Rectal smooth muscle tissue (tissue), 1 donor: ENCODE data around the gene NF1.
"Not testable (repeated sequence)": the region's sequence is repeated elsewhere in the genome, so short reads cannot be mapped to it uniquely, and the experiment has no call there.

Experiments
- H3K27ac ChIP-seq: one replicate; pipeline ENCODE4 v1.7.0; 2013; ENCODE audit warnings: low read depth, low read length, inconsistent platforms
- H3K27me3 ChIP-seq: one replicate; pipeline ENCODE4 v1.7.0; 2013; ENCODE audit warnings: low read length; ENCODE audit not compliant: control insufficient read depth, insufficient read depth
- H3K36me3 ChIP-seq: one replicate; pipeline ENCODE4 v1.7.0; 2013; ENCODE audit warnings: low read length; ENCODE audit not compliant: control insufficient read depth, insufficient read depth
- H3K4me1 ChIP-seq: one replicate; pipeline ENCODE4 v1.7.0; 2013; ENCODE audit warnings: low read length; ENCODE audit not compliant: control insufficient read depth, insufficient read depth
- H3K4me3 ChIP-seq: one replicate; pipeline ENCODE4 v1.7.0; 2013; ENCODE audit warnings: low read length
- H3K9ac ChIP-seq: one replicate; pipeline ENCODE4 v1.7.0; 2013; ENCODE audit warnings: low read length

Gene NF1

DNA sequence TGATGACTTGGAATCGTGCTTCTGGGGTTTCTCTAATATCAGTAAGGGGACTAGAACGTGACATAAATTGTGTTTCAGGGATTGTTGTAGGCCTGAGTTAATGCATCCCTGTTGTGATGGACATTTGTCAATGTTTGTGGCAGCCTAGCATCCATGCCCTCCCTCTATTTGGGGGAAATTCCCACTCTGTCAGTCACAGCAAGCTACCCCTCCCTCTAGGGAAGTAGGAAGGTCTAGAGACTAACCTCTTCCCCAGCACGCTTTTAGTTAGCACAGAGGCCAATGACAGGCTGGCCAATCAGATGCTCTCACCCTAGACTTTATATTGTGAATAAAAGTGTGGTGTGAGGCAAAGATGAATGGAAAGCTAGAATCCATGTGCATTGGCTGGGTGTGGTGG, 32.4 kb upstream of the NF1 start:
- Histone ChIP-seq H3K36me3 (no peaks in the 10 kb centered on the region), H3K27me3 (no peaks in the 10 kb centered on the region), H3K27ac (no peak overlapping the region), H3K4me3 (no peak overlapping the region), H3K9ac (no peak overlapping the region), H3K4me1 (no peaks in the 10 kb centered on the region)

DNA sequence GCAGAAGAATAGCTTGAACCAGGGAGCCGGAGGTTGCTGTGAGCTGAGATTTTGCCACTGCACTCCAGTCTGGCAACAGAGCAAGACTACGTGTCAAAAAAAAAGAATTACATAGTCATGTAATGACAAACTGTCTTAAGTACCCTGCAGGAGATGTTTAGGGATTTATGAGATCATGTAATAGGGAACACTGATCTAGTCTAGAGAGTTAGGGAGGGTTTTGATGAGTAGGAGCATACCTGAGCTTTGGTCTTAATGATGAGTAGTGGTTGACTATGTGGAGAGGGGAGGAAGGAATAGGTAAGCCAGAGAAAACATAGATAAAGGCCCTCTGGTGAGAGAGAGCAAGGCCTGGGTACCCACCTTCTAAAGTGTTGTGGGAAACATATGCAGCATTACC, 30.1 kb upstream of the NF1 start:
- H3K27me3 ChIP-seq = no peaks in the 10 kb centered on the region
- H3K4me1 ChIP-seq = no peaks in the 10 kb centered on the region
- no peak overlapping the region for H3K9ac ChIP-seq
- no peak overlapping the region for H3K27ac ChIP-seq
- no peaks in the 10 kb centered on the region for H3K36me3 ChIP-seq
- H3K4me3 ChIP-seq = no peak overlapping the region

DNA sequence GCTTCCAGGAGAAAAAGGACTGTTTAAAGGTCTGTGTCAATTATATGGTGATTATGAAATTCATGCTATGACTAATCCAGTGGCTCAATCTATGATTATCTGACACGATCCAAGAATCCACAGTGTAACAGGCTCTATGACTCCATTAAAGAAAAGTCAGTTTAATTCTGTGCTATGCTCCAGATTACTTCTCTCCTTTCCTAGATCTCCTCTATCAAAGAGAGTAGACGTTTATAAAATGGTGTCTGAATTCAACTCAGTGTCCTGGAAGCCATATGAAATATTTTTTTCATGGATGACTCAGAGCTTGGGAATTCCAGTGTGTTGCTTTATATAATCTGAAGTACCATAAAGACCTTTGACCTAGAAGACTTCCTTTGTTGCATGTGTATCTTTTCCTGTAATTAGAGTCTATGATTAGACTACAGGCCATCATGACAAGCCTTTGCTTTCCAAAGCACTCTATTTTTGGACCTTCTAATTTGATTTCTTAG, 27.0 kb upstream of the NF1 start:
- H3K36me3 ChIP-seq = no peaks in the 10 kb centered on the region
- H3K27ac ChIP-seq = no peak overlapping the region
- no peak overlapping the region for H3K9ac ChIP-seq
- no peak overlapping the region for H3K4me3 ChIP-seq
- H3K4me1 ChIP-seq = no peaks in the 10 kb centered on the region
- H3K27me3 ChIP-seq = no peaks in the 10 kb centered on the region

DNA sequence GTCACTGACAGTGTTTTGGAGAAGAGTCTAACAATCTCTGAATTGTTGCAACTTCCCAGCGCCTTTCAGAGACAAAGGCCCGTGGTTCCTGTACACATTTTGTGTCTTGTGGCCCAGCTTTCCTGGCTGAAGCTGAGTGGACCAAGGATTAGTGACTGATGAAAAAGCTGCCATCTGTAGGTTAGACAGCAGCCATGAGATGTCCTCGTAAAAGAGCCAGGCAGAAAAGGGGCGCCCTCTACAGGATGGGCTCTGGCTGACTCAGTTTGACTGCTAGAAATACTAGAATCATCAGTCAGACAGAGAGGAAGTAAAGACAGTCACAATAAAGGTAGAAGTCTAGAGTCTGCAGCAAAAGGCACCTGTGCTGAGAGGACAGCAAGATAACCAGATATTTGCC, 26.5 kb upstream of the NF1 start:
- H3K9ac ChIP-seq = no peak overlapping the region
- no peaks in the 10 kb centered on the region for H3K36me3 ChIP-seq
- no peaks in the 10 kb centered on the region for H3K27me3 ChIP-seq
- H3K4me3 ChIP-seq = no peak overlapping the region
- peak overlapping the region; percentile 7 for H3K27ac ChIP-seq
- no peaks in the 10 kb centered on the region for H3K4me1 ChIP-seq

DNA sequence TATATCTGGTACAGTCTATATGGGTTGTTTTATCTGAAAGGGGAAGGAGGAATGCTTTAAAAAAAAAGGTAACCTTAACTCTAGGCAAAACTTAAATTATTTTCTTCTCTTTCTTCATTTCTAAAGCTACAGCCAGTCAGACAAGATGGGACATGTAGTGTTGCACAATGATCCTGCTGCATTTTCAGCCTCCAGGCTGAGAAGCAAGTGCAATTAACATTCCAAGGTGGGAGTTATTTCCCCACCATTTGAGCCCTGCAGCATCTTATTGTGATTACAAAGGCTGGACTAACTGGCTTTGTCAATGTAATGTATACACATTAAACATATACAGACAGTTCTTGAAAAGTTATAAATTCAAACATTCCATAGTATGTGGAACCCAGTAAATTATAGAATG, 22.6 kb upstream of the NF1 start:
- no peak overlapping the region for H3K9ac ChIP-seq
- no peaks in the 10 kb centered on the region for H3K4me1 ChIP-seq
- no peak overlapping the region for H3K4me3 ChIP-seq
- H3K27me3 ChIP-seq = no peaks in the 10 kb centered on the region
- no peak overlapping the region for H3K27ac ChIP-seq
- H3K36me3 ChIP-seq = no peaks in the 10 kb centered on the region

DNA sequence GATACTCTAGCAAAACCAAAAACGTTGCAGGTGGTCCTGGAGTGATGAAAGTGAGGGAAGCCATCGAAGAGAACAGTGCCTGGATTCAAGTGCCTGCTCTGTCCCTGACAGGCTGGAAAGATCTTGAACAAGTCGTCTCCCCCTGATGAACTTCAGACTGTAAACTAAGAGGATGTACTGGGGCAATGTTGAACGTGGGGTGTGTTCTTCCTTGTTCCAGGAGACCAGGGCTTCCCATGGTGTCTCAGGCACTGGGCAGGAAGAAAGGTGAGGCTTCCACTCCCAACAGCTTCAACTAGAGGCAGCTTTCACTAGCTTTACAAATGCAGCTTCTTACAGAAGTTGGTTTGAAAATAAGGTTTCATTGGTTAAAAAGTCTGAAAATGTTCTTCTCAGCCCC, 21.4 kb upstream of the NF1 start:
- Histone ChIP-seq H3K4me3 (no peak overlapping the region), H3K9ac (no peak overlapping the region), H3K4me1 (no peaks in the 10 kb centered on the region), H3K27ac (no peak overlapping the region), H3K36me3 (no peaks in the 10 kb centered on the region), H3K27me3 (no peaks in the 10 kb centered on the region)

DNA sequence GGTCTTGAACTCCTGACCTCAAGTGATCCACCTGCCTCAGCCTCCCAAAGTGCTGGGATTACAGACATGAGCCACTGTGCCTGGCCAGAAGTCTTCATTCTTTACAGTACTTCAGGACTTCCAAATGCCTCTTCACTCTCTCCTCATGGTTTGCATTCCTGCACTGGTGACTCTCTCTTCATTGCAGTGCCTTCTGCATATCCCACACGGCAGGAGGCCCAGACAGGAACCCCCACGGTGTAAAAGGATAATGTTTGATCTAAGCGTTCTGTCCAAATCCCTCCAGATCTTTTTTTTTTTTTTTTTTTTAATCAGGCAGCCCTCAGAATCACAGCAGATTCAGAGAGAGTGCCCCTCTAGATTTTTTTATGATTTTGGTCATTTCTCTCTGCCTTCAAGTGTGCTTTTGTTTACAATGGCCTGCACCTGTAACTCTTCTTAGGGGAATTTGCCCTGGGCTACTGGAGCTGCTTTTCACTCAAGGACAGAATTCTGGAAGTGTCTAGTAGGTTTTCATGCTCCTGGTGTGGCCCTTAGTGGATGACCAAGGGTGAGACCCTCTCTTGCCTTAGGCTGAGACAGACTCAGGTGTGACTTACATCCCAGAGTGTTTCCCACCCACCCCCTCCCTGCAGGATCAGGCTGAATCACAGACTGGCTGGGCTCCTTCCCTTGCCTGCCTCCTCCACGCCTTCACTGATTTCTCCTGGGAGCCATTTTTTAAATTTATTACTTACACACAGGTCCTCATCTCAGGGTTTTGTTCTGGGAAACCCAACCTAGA, 19.8 kb upstream of the NF1 start:
- no peaks in the 10 kb centered on the region for H3K27me3 ChIP-seq
- no peaks in the 10 kb centered on the region for H3K36me3 ChIP-seq
- H3K4me1 ChIP-seq = no peaks in the 10 kb centered on the region
- no peak overlapping the region for H3K4me3 ChIP-seq
- H3K27ac ChIP-seq = no peak overlapping the region
- H3K9ac ChIP-seq = no peak overlapping the region

DNA sequence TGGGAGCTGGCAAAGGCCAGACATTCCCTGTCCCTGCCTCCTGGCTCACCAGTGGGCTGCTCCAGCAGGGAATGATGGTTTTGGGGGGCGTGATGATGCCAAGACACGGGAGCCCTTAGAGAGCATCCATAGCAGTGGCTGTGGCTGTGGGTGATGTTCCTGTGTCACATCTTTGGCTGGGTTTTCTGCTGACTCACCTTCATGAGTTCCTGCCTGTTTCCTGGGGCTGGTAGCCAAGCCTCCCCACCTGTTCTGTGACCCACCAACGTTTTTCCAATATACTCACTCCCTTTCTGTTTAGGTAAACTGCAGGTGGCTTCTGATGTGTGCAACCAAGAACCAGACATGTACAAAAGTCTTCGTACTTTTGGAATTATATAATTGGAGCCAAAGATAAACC, 16.5 kb upstream of the NF1 start:
- no peaks in the 10 kb centered on the region for H3K27me3 ChIP-seq

DNA sequence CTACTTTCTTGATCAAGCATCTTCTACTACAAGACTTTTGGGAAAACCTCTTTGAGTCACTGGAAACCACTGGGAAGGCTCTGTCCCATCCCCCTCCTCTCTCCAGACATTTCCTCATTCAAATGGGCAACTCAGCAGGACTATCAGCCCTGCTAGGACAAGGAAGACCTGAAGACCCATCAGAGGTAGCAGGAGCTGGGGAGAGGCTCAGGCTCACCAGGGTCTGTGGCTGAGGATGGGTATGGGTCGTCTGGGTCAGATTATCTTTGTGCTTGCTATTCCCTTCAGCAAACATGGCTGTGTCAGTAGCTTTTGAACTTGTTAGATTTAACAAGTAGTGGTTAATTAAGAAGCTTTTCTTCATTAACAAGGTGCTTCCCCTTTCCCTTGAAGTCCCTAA, 15.0 kb upstream of the NF1 start:
- no peaks in the 10 kb centered on the region for H3K4me1 ChIP-seq
- H3K27ac ChIP-seq = no peak overlapping the region
- H3K27me3 ChIP-seq = no peaks in the 10 kb centered on the region
- no peaks in the 10 kb centered on the region for H3K36me3 ChIP-seq
- no peak overlapping the region for H3K9ac ChIP-seq
- no peak overlapping the region for H3K4me3 ChIP-seq

More for the DNA sequence above, 16.5 kb upstream of the NF1 start:
- Histone ChIP-seq H3K4me3 (no peak overlapping the region), H3K27ac (no peak overlapping the region), H3K4me1 (no peaks in the 10 kb centered on the region), H3K36me3 (no peaks in the 10 kb centered on the region), H3K9ac (no peak overlapping the region)

DNA sequence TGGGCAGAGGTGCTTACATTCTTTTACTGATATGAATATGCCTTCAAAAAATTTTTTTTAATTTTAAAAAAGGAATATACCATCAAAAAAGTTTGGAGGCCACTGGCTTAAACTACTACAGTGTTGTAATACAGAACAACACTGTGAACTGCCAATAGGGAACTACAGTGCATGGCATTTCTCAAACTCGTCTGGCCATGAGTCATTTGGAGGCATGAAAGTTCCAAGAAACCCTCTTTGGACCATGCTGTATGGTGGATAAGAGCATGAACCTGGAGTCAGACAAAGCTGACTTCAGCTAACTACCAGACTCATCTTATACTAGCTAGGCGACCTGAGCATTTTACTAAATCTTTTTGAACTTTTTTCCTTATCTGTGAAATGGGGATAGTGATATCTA, 9.2 kb upstream of the NF1 start:
- Histone ChIP-seq H3K36me3 (no peaks in the 10 kb centered on the region), H3K9ac (no peak overlapping the region), H3K4me1 (no peaks in the 10 kb centered on the region), H3K4me3 (no peak overlapping the region), H3K27ac (no peak overlapping the region), H3K27me3 (no peaks in the 10 kb centered on the region)

DNA sequence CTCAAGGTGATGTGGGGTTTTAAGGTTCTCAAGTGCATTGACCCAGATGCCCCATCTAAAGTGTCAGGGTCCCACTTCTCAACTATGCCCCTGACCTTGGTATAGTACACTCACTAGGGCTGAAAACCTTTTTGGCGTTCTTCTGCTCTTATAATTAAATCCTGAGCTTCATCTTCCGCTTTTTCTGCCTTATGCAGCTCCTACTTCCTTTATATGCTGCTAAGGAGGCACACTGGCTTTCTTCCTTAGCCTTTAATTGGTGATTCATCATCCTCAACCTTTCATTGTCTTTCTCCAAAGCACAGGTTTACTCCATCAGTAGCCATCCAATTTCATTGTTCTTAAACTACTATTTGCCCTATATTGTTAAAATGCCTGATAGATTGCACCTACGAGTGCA, 5.3 kb upstream of the NF1 start:
- no peak overlapping the region for H3K4me3 ChIP-seq
- H3K27me3 ChIP-seq = no peaks in the 10 kb centered on the region
- H3K4me1 ChIP-seq = no peaks in the 10 kb centered on the region
- H3K36me3 ChIP-seq = no peaks in the 10 kb centered on the region
- H3K9ac ChIP-seq = no peak overlapping the region
- H3K27ac ChIP-seq = no peak overlapping the region

DNA sequence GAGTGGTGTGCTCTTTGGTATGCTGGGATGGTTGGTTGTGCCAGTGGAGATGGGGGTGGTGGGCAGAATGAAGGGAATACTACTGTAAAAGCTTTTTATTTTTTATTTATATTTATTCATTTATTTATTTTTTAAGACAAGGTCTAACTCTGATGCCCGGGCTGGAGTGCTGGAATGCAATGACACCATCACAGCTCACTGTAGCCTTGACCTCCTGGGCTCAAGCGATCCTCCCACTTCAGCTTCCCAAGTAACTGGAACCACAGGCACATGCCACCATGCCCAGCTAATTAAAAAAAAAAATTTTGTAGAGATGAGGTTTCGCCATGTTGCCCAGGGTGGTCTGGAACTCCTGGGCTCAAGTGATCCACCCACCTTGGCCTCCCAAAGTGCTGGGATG, 4.1 kb upstream of the NF1 start:
- not testable (repeated sequence) for H3K4me3 ChIP-seq, H3K4me1 ChIP-seq, H3K36me3 ChIP-seq, H3K9ac ChIP-seq, H3K27ac ChIP-seq, H3K27me3 ChIP-seq

DNA sequence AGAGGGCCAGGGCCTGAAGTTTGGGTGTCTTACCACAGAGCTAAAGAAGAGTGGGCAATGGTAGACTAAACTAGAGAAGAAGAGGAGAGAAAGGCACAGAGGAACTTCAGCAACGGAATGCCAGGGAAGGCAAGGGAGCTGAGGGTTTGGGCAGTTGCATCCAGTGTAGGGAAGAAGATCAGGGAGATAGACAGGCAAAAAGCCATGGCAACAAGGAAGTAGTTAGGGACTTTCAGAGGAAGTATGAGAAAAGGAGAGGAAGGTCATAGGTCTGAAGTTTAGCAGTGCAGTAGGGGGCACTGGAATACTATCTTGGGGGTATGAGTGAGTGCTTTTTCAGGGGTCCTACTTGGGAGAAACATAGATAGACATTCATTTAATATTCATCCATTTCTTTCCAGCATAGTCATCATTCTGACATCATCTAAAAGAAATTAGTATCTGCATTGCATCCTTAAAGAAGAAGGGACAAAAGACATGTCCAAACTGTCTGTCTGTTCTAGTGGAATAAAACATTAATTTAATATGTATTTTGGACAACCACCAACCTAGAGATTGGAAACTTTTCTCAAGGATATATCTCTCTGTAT, 2.2 kb upstream of the NF1 start:
- H3K27me3 ChIP-seq = no peaks in the 10 kb centered on the region
- H3K9ac ChIP-seq = no peak overlapping the region
- no peak overlapping the region for H3K4me3 ChIP-seq
- H3K27ac ChIP-seq = no peak overlapping the region
- H3K36me3 ChIP-seq = no peaks in the 10 kb centered on the region
- H3K4me1 ChIP-seq = no peaks in the 10 kb centered on the region
